Body of pancreas (tissue), 4 donors: ENCODE results near the gene IFITM1. TPM values are rescaled to one million over a fixed set of nuclear protein-coding genes. Genes with fewer than 3 reads are reported as not detected.

Source experiments
- ATAC-seq: fragments of 150-250 bp; one replicate; pipeline ENCODE4 v1.9.1; 2016
- DNase-seq, 4 donors: peaks; one replicate each; pipeline ENCODE4 v3.0.0-alpha.2; 2019
- H3K27ac ChIP-seq, 4 donors: fragments of 200-600 bp; sonication (generic); 1 replicate in 3 of 4; 2 replicates in 1 of 4; pipeline versions ENCODE4 v1.5.1 to v1.6.1; 2016 to 2019; ENCODE audit warnings: mild to moderate bottlenecking in 1 of 4, mixed read lengths in 1 of 4, moderate library complexity in 1 of 4
- H3K27me3 ChIP-seq, 2 donors: fragments of 200-600 bp; sonication (generic); one replicate each; pipeline ENCODE4 v1.6.0; 2016; ENCODE audit warnings: mild to moderate bottlenecking in 1 of 2
- H3K36me3 ChIP-seq, 2 donors: fragments of 200-600 bp; sonication (generic); replicated peaks in 1 of 2; 2 replicates each; pipeline ENCODE4 v1.5.1; 2016; ENCODE audit warnings: low read depth in 2 of 2; ENCODE audit not compliant: insufficient read depth in 1 of 2
- H3K4me1 ChIP-seq: fragments of 200-600 bp; sonication (generic); one replicate; pipeline ENCODE4 v1.6.0; 2016
- H3K4me3 ChIP-seq, 2 donors: fragments of 200-600 bp; sonication (generic); 1 replicate in 1 of 2; 2 replicates in 1 of 2; pipeline ENCODE4 v1.5.1; 2016 to 2019
- H3K9me3 ChIP-seq, 3 donors: fragments of 200-600 bp; sonication (generic); 1 replicate in 2 of 3; 2 replicates in 1 of 3; pipeline ENCODE4 v1.5.1; 2016
- POLR2A ChIP-seq, 3 donors: fragments of 450-650 bp; IDR thresholded peaks; one replicate each; pipeline ENCODE4 v1.6.1; 2016; ENCODE audit warnings: antibody characterized with exemption in 3 of 3, mild to moderate bottlenecking in 2 of 3
- WGBS, 2 donors: methylation state at CpG; one replicate each; pipeline ENCODE4 v1.1.5; 2017; 5-methylcytosine and 5-hydroxymethylcytosine counted together
- intact Hi-C: fragments of 100-400 bp; cut with DNase I; formaldehyde crosslinking; loops from one replicate; pipeline ENCODE4 v1.15.1; 2023
- total RNA-seq, 2 donors: library from RNA; depleted of rRNA; stranded (reverse); fragments of >200 nt; gene quantifications; one replicate each; pipeline ENCODE4 v1.1.0, GENCODE V29; 2016
- TF ChIP-seq, protein P1 (sequence below), 7 experiments: fragments of 450-650 bp in 4 of 7; fragments of 200-600 bp in 3 of 7; sonication (generic) in 3 of 7; IDR thresholded peaks; one replicate each; pipeline ENCODE4 v1.5.1; 2016 to 2019; ENCODE audit warnings: antibody characterized with exemption in 7 of 7

Gene IFITM1
- total RNA-seq, 2 donors from 2014 or later, result 31.0 to 39.7 TPM

GRCh38 chr11:303363-303762 lies 10.5 kb upstream of the IFITM1 start:
- ATAC-seq (no peak), DNase-seq (no peak)
- H3K4me1 ChIP-seq, result peaks cover 33% of the 10 kb centered on the region
- no peak overlapping the region for H3K4me3 ChIP-seq
- H3K27me3 ChIP-seq, result no peaks in the 10 kb centered on the region
- no peaks in the 10 kb centered on the region for H3K36me3 ChIP-seq
- no peaks in the 10 kb centered on the region for H3K9me3 ChIP-seq
- WGBS, 2 donors, result 69 to 78% methylated on average over 12 of the region's 12 CpGs
- intact Hi-C loops, result loop anchor here (5.0 kb wide), 1 partner anchor 59 kb away; no protein-coding TSS in a partner anchor
- no peak overlapping the region for H3K27ac ChIP-seq
- no peak for TF ChIP-seq POLR2A (IDR thresholded peaks at IDR 0.05)
- TF ChIP-seq, protein P1, sequence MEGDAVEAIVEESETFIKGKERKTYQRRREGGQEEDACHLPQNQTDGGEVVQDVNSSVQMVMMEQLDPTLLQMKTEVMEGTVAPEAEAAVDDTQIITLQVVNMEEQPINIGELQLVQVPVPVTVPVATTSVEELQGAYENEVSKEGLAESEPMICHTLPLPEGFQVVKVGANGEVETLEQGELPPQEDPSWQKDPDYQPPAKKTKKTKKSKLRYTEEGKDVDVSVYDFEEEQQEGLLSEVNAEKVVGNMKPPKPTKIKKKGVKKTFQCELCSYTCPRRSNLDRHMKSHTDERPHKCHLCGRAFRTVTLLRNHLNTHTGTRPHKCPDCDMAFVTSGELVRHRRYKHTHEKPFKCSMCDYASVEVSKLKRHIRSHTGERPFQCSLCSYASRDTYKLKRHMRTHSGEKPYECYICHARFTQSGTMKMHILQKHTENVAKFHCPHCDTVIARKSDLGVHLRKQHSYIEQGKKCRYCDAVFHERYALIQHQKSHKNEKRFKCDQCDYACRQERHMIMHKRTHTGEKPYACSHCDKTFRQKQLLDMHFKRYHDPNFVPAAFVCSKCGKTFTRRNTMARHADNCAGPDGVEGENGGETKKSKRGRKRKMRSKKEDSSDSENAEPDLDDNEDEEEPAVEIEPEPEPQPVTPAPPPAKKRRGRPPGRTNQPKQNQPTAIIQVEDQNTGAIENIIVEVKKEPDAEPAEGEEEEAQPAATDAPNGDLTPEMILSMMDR (IDR thresholded peaks at IDR 0.05), result no peak

GRCh38 chr11:304061-304506 lies 9.8 kb upstream of the IFITM1 start:
- H3K27me3 ChIP-seq, result no peaks in the 10 kb centered on the region
- 82 to 83% methylated on average over 27 to 28 of the region's 52 CpGs for WGBS, 2 donors
- H3K27ac ChIP-seq, result no peak overlapping the region
- no peak for DNase-seq
- no peaks in the 10 kb centered on the region for H3K9me3 ChIP-seq
- H3K4me1 ChIP-seq, result peaks cover 27% of the 10 kb centered on the region
- TF ChIP-seq, protein P1 (IDR thresholded peaks at IDR 0.05), result no peak
- TF ChIP-seq POLR2A (IDR thresholded peaks at IDR 0.05), result no peak
- no peak for ATAC-seq
- H3K36me3 ChIP-seq, result no peaks in the 10 kb centered on the region
- H3K4me3 ChIP-seq, result no peak overlapping the region
- intact Hi-C loops, result loop anchor here (5.0 kb wide), 1 partner anchor 58 kb away; no protein-coding TSS in a partner anchor

- Histone ChIP-seq H3K36me3 (no peaks in the 10 kb centered on the region), H3K27me3 (no peaks in the 10 kb centered on the region), H3K9me3 (no peaks in the 10 kb centered on the region), H3K4me1 (peaks cover 25% of the 10 kb centered on the region), H3K4me3 (no peak overlapping the region), H3K27ac (no peak overlapping the region)
- intact Hi-C loops, result loop anchor here (5.0 kb wide), 1 partner anchor 57 kb away; no protein-coding TSS in a partner anchor
- 24 to 25% methylated on average over 19 of the region's 19 CpGs for WGBS, 2 donors
- DNase-seq, result peak; percentile 71 to 81 (median 74)
- TF ChIP-seq, protein P1 (IDR thresholded peaks at IDR 0.05), result peak; percentile 47 to 85 (median 72)
- no peak for TF ChIP-seq POLR2A (IDR thresholded peaks at IDR 0.05)
- ATAC-seq, result peak; percentile 60
Measured at GRCh38 chr11:304915-305843, 8.7 kb upstream of the IFITM1 start.

- intact Hi-C loops, result no loop called here
- ATAC-seq (no peak), DNase-seq (no peak)
Measured at GRCh38 chr11:305844-306211, 8.0 kb upstream of the IFITM1 start.

More at GRCh38 chr11:305844-306211, 8.0 kb upstream of the IFITM1 start:
- H3K4me3 ChIP-seq, result no peak overlapping the region
- H3K27ac ChIP-seq, result peak overlapping the region in 1 of 4 donors; percentile 14
- H3K27me3 ChIP-seq, result no peaks in the 10 kb centered on the region
- no peaks in the 10 kb centered on the region for H3K36me3 ChIP-seq
- TF ChIP-seq, protein P1 (IDR thresholded peaks at IDR 0.05), result no peak
- TF ChIP-seq POLR2A (IDR thresholded peaks at IDR 0.05), result no peak
- H3K4me1 ChIP-seq, result peaks cover 21% of the 10 kb centered on the region
- H3K9me3 ChIP-seq, result no peaks in the 10 kb centered on the region
- WGBS, 2 donors, result 72 to 79% methylated on average over 10 of the region's 10 CpGs
